Spleen (tissue), 11 donors: ENCODE results near the gene PCBP3. TPM values are rescaled to one million over a fixed set of nuclear protein-coding genes. Genes with fewer than 3 reads are reported as not detected.

Experiments
- DNase-seq: peaks from one replicate; pipeline ENCODE4 v3.0.0-alpha.2; 2020
- H3K27ac ChIP-seq, 8 donors: fragments of 200-600 bp; sonication (generic) in 7 of 8; 1 replicate in 4 of 8; 2 replicates in 4 of 8; pipeline versions ENCODE4 v1.5.0 to v1.8.0; 2016 to 2021; ENCODE audit warnings: inconsistent platforms in 4 of 8, mild to moderate bottlenecking in 4 of 8, moderate library complexity in 1 of 8
- H3K27me3 ChIP-seq, 7 donors: fragments of 200-600 bp; sonication (generic) in 6 of 7; replicated peaks in 1 of 7; 1 replicate in 4 of 7; 2 replicates in 3 of 7; pipeline versions ENCODE4 v1.5.0 to v1.8.0; 2016 to 2021; ENCODE audit warnings: inconsistent platforms in 3 of 7, mild to moderate bottlenecking in 1 of 7
- H3K36me3 ChIP-seq, 6 donors: fragments of 200-600 bp; sonication (generic) in 5 of 6; 1 replicate in 4 of 6; 2 replicates in 2 of 6; pipeline versions ENCODE4 v1.5.0 to v1.8.0; 2016 to 2021; ENCODE audit warnings: inconsistent platforms in 2 of 6
- H3K4me1 ChIP-seq, 6 donors: fragments of 200-600 bp; sonication (generic) in 5 of 6; 1 replicate in 3 of 6; 2 replicates in 3 of 6; pipeline versions ENCODE4 v1.5.0 to v1.8.0; 2016 to 2021; ENCODE audit warnings: inconsistent platforms in 3 of 6
- H3K4me3 ChIP-seq, 8 donors: fragments of 200-600 bp; sonication (generic) in 7 of 8; 1 replicate in 4 of 8; 2 replicates in 4 of 8; pipeline versions ENCODE4 v1.5.0 to v1.8.0; 2016 to 2021; ENCODE audit warnings: inconsistent platforms in 4 of 8, mild to moderate bottlenecking in 4 of 8, moderate library complexity in 2 of 8
- H3K9me3 ChIP-seq, 8 donors: fragments of 200-600 bp; sonication (generic) in 7 of 8; 1 replicate in 4 of 8; 2 replicates in 4 of 8; pipeline versions ENCODE4 v1.5.0 to v1.8.0; 2016 to 2021; ENCODE audit warnings: inconsistent platforms in 4 of 8
- CTCF ChIP-seq, 11 experiments: fragments of 200-600 bp in 7 of 11; fragments of 450-650 bp in 4 of 11; sonication (generic) in 4 of 11; IDR thresholded peaks in 8 of 11; conservative IDR thresholded peaks in 3 of 11; 1 replicate in 7 of 11; 2 replicates in 4 of 11; pipeline versions ENCODE4 v1.4.0 to v1.8.0; 2016 to 2021; ENCODE audit warnings: antibody characterized with exemption in 11 of 11, inconsistent platforms in 4 of 11, mild to moderate bottlenecking in 1 of 11
- POLR2A ChIP-seq, 3 donors: fragments of 450-650 bp; IDR thresholded peaks; one replicate each; pipeline ENCODE4 v1.5.1; 2017; ENCODE audit warnings: antibody characterized with exemption in 3 of 3, mild to moderate bottlenecking in 1 of 3
- POLR2AphosphoS5 ChIP-seq, 3 donors: sonication (generic); formaldehyde crosslinking; IDR thresholded peaks; one replicate each; pipeline ENCODE4 v1.5.1; 2017; ENCODE audit warnings: antibody characterized with exemption in 3 of 3
- WGBS, 5 donors: extraction: QIAGEN DNeasy Blood & Tissue Kit in 3 of 5; methylation state at CpG; one replicate each; pipeline versions ENCODE4 v1.1.5 to v1.1.7; 2013 to 2018; 5-methylcytosine and 5-hydroxymethylcytosine counted together
- intact Hi-C: fragments of 100-400 bp; cut with DNase I; formaldehyde crosslinking; loops from one replicate; pipeline ENCODE4 v1.15.0; 2023; ENCODE audit warnings: low total_unique reads
- polyA plus RNA-seq, 3 donors: library from polyadenylated mRNA; stranded (reverse); fragments of 200-250 nt; gene quantifications; one replicate each; pipeline ENCODE4 v1.2.1, GENCODE V29; 2013
- total RNA-seq, 7 donors: library from RNA; depleted of rRNA in 3 of 7; stranded (reverse); fragments of >200 nt in 3 of 7; fragmentation: NEBNext Ultra II Directional in 4 of 7; extraction: Animal tissue kit (Norgen Biotek cat#: 25700) in 4 of 7; gene quantifications; one replicate each; pipeline versions ENCODE4 v1.1.0 to v1.2.1, GENCODE V29; 2016 to 2021
- donor health status: healthy with polysubstance abuse.
- donor health status: DM: no; HTN: no; CAD: no; lungs with moderate emphysema.
- donor health status: DM: no; HTN: no; CAD: no.
- donor health status: Bipolar disorder and iron deficiency.
- donor health status: healthy.
- donor health status: DM: no; HTN: no; CAD: no.
- donor health status: DM: yes; HTN: yes; CAD: no.

PCBP3 gene
- total and polyA plus RNA-seq, 10 donors, result 4.2 to 31.6 (median 15.2) TPM

DNA sequence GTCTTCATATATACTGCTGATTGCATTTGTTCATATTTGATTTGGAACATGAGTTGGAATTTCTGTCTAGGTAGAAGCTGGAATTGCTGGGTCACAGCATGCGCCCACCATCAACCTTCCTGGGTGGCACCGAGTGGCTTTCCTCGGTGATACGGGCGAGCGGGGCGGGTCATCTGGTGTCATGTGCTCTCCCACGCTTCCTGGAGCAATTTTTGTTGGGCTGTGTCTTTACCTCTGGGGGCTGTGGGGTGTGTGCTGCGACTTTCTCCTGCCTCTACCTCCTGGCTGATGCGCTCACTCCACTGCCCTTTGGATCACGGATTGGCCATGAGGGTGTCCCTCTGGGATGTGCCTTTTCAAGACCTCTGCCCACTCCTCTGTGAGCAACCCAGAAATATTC is 229.4 kb downstream of the PCBP3 start:
- intact Hi-C loops, result no loop called here
- Histone ChIP-seq H3K36me3 (no peaks in the 10 kb centered on the region), H3K4me1 (peaks cover 0 to 30% (median 7%) of the 10 kb centered on the region in 6 donors), H3K9me3 (no peaks in the 10 kb centered on the region), H3K27ac (no peak overlapping the region), H3K4me3 (no peak overlapping the region), H3K27me3 (peaks cover 0 to 1% (median 0%) of the 10 kb centered on the region in 7 donors)
- TF ChIP-seq POLR2A (IDR thresholded peaks at IDR 0.05), result no peak
- no peak for TF ChIP-seq POLR2AphosphoS5 (IDR thresholded peaks at IDR 0.05)
- no peak for TF ChIP-seq CTCF (IDR thresholded peaks at IDR 0.05 in 8 of 11, conservative IDR thresholded peaks at IDR 0.05 in 3 of 11)
- 69 to 89% (median 88%) methylated on average over 11 of the region's 11 CpGs for WGBS, 5 donors
- DNase-seq, result no peak

DNA sequence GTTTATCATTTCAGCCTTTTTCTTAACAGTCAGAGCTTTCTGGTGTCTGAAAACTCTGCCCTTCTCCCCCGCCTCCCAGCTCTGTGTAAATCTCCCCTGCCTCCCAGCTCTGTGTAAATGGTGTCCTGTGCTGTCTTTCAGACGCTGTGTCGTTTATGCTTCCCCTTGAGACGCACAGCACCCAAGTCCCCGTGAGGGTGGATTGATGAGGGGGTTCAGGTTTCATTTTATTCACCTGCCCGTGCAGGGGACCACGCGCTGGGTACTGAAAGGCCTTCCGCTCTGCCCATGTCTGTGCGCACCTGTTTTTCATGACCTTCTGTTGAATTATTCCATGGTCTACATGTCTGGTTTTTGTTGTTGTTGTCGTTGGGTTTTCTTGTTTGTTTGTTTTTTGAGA is 229.9 kb downstream of the PCBP3 start:
- DNase-seq, result no peak
- Histone ChIP-seq H3K27ac (no peak overlapping the region), H3K4me3 (no peak overlapping the region), H3K4me1 (peaks cover 0 to 35% (median 8%) of the 10 kb centered on the region in 6 donors), H3K27me3 (peaks cover 0 to 3% (median 0%) of the 10 kb centered on the region in 7 donors), H3K36me3 (no peaks in the 10 kb centered on the region), H3K9me3 (no peaks in the 10 kb centered on the region)
- 86 to 94% (median 91%) methylated on average over 11 of the region's 11 CpGs for WGBS, 5 donors
- intact Hi-C loops, result no loop called here
- TF ChIP-seq POLR2A (IDR thresholded peaks at IDR 0.05) (no peak), POLR2AphosphoS5 (IDR thresholded peaks at IDR 0.05) (no peak), CTCF (IDR thresholded peaks at IDR 0.05 in 8 of 11, conservative IDR thresholded peaks at IDR 0.05 in 3 of 11) (no peak)

DNA sequence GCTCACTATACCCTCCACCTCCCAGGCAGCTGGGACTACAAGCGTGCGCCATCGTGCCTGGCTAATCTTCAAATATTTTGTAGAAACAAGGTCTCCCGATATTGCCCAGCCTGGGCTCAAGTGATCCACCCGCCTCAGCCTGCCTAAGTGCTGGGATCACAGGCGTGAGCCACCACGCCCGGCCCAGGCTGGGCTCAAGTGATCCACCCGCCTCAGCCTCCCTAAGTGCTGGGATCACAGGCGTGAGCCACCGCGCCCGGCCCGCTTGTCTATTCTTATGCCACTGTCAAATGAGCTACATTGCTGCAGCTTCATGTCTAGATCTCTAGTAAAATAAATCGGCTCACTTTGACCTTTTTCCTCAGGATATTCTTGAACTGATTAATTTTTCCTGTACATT is 230.3 kb downstream of the PCBP3 start:
- H3K36me3 ChIP-seq, result no peaks in the 10 kb centered on the region
- peaks cover 0 to 3% (median 0%) of the 10 kb centered on the region in 7 donors for H3K27me3 ChIP-seq
- no peak for DNase-seq
- no peak for TF ChIP-seq POLR2AphosphoS5 (IDR thresholded peaks at IDR 0.05)
- no peak for TF ChIP-seq POLR2A (IDR thresholded peaks at IDR 0.05)
- no peak for TF ChIP-seq CTCF (IDR thresholded peaks at IDR 0.05 in 8 of 11, conservative IDR thresholded peaks at IDR 0.05 in 3 of 11)
- H3K27ac ChIP-seq, result no peak overlapping the region
- 90 to 96% (median 94%) methylated on average over 15 of the region's 15 CpGs for WGBS, 5 donors
- H3K4me1 ChIP-seq, result peaks cover 0 to 36% (median 8%) of the 10 kb centered on the region in 6 donors
- no peaks in the 10 kb centered on the region for H3K9me3 ChIP-seq
- no peak overlapping the region for H3K4me3 ChIP-seq
- intact Hi-C loops, result no loop called here

GRCh38 chr21:45874716-45875415 is 231.3 kb downstream of the PCBP3 start:
- Histone ChIP-seq H3K4me1 (peaks cover 0 to 39% (median 12%) of the 10 kb centered on the region in 6 donors), H3K27me3 (peaks cover 0 to 3% (median 0%) of the 10 kb centered on the region in 7 donors), H3K27ac (no peak overlapping the region), H3K9me3 (no peaks in the 10 kb centered on the region), H3K36me3 (no peaks in the 10 kb centered on the region), H3K4me3 (no peak overlapping the region)
- 60 to 89% (median 83%) methylated on average over 21 to 33 of the region's 33 CpGs for WGBS, 5 donors
- TF ChIP-seq POLR2AphosphoS5 (IDR thresholded peaks at IDR 0.05) (no peak), POLR2A (IDR thresholded peaks at IDR 0.05) (no peak), CTCF (IDR thresholded peaks at IDR 0.05 in 8 of 11, conservative IDR thresholded peaks at IDR 0.05 in 3 of 11) (no peak)
- peak; percentile 56 for DNase-seq
- intact Hi-C loops, result no loop called here
